MM.1S (cell line): ENCODE results near the gene PHAX.

Experiments
- DNase-seq: peaks from one replicate; pipeline ENCODE4 v3.0.0-alpha.2; 2015
- H2AFZ ChIP-seq: fragments of 300-600 bp; sonication (generic); 2 replicates; pipeline ENCODE4 v1.6.0; 2016; ENCODE audit warnings: antibody characterized with exemption, low read length
- H3F3A ChIP-seq: fragments of 300-600 bp; sonication (generic); 2 replicates; pipeline ENCODE4 v1.6.1; 2016; ENCODE audit warnings: mild to moderate bottlenecking, antibody characterized with exemption, low read length, moderate library complexity, mixed read lengths; ENCODE audit not compliant: insufficient read depth
- H3K27ac ChIP-seq: fragments of 300-600 bp; sonication (generic); 2 replicates; pipeline ENCODE4 v1.5.1; 2016; ENCODE audit warnings: mild to moderate bottlenecking, low read length
- H3K27me3 ChIP-seq: fragments of 300-600 bp; sonication (generic); replicated peaks from 2 replicates; pipeline ENCODE4 v1.6.0; 2016; ENCODE audit warnings: low read length; ENCODE audit not compliant: insufficient read depth
- H3K36me3 ChIP-seq: fragments of 300-600 bp; sonication (generic); replicated peaks from 2 replicates; pipeline ENCODE4 v1.6.1; 2016; ENCODE audit warnings: mild to moderate bottlenecking, low read length, mixed read lengths; ENCODE audit not compliant: insufficient read depth
- H3K4me1 ChIP-seq: fragments of 300-600 bp; sonication (generic); 2 replicates; pipeline ENCODE4 v1.6.1; 2016; ENCODE audit warnings: low read length, mixed read lengths
- H3K4me2 ChIP-seq: fragments of 300-600 bp; sonication (generic); 2 replicates; pipeline ENCODE4 v1.6.0; 2016; ENCODE audit warnings: low read depth, low read length
- H3K4me3 ChIP-seq: fragments of 300-600 bp; sonication (generic); 2 replicates; pipeline ENCODE4 v1.5.1; 2016; ENCODE audit warnings: low read length, mixed read lengths
- H3K79me2 ChIP-seq: fragments of 300-600 bp; sonication (generic); 2 replicates; pipeline ENCODE4 v1.6.1; 2016; ENCODE audit warnings: mixed run types, low read length, mixed read lengths
- H3K9ac ChIP-seq: fragments of 300-600 bp; sonication (generic); 2 replicates; pipeline ENCODE4 v1.6.1; 2016; ENCODE audit warnings: low read length, mixed read lengths
- H3K9me2 ChIP-seq: fragments of 300-600 bp; sonication (generic); replicated peaks from 2 replicates; pipeline ENCODE4 v1.6.1; 2016; ENCODE audit warnings: mild to moderate bottlenecking, low read length, mixed read lengths; ENCODE audit not compliant: insufficient read depth
- H3K9me3 ChIP-seq: fragments of 300-600 bp; sonication (generic); replicated peaks from 2 replicates; pipeline ENCODE4 v1.6.1; 2016; ENCODE audit warnings: mild to moderate bottlenecking, low read length, mixed read lengths; ENCODE audit not compliant: insufficient read depth
- H4K20me1 ChIP-seq: fragments of 300-600 bp; sonication (generic); 2 replicates; pipeline ENCODE4 v1.6.1; 2016; ENCODE audit warnings: mild to moderate bottlenecking, low read length, moderate library complexity, mixed read lengths; ENCODE audit not compliant: insufficient read depth
- CTCF ChIP-seq: fragments of 300-600 bp; sonication (generic); IDR thresholded peaks from 2 replicates; pipeline ENCODE4 v1.5.1; 2016; ENCODE audit warnings: antibody characterized with exemption, low read length, mixed read lengths
- EZH2 ChIP-seq: fragments of 300-600 bp; sonication (generic); optimal IDR thresholded peaks from 2 replicates; pipeline ENCODE3; 2017; ENCODE audit warnings: low read depth, mild to moderate bottlenecking, antibody characterized with exemption, low read length, mixed read lengths
- EZH2phosphoT487 ChIP-seq: fragments of 300-600 bp; sonication (generic); IDR thresholded peaks from 2 replicates; pipeline ENCODE4 v1.6.1; 2018; ENCODE audit warnings: antibody characterized with exemption, low read length

Gene PHAX

GRCh38 chr5:126635585-126635984 is 34.8 kb downstream of the PHAX start:
- Histone ChIP-seq H3K79me2 (no peaks in the 10 kb centered on the region), H3K27ac (no peak overlapping the region), H3K36me3 (no peaks in the 10 kb centered on the region), H2AFZ (no peak overlapping the region), H3K4me2 (no peak overlapping the region), H3K4me1 (no peaks in the 10 kb centered on the region), H3F3A (no peaks in the 10 kb centered on the region), H4K20me1 (no peaks in the 10 kb centered on the region), H3K27me3 (no peaks in the 10 kb centered on the region), H3K4me3 (no peak overlapping the region), H3K9ac (no peak overlapping the region), H3K9me3 (no peaks in the 10 kb centered on the region), H3K9me2 (no peaks in the 10 kb centered on the region)
- TF ChIP-seq CTCF = no peak
- TF ChIP-seq EZH2phosphoT487 = no peak
- DNase-seq = no peak

GRCh38 chr5:126636956-126637355 is 36.2 kb downstream of the PHAX start:
- H3K4me2 ChIP-seq = no peak overlapping the region
- H3K4me3 ChIP-seq = no peak overlapping the region
- TF ChIP-seq CTCF = no peak
- no peak for TF ChIP-seq EZH2phosphoT487
- no peak for TF ChIP-seq EZH2
- DNase-seq = no peak
- H3F3A ChIP-seq = no peaks in the 10 kb centered on the region
- H3K9me2 ChIP-seq = no peaks in the 10 kb centered on the region
- H2AFZ ChIP-seq = no peak overlapping the region
- no peak overlapping the region for H3K9ac ChIP-seq
- H3K79me2 ChIP-seq = no peaks in the 10 kb centered on the region
- no peak overlapping the region for H3K27ac ChIP-seq
- H4K20me1 ChIP-seq = no peaks in the 10 kb centered on the region
- no peaks in the 10 kb centered on the region for H3K4me1 ChIP-seq
- no peaks in the 10 kb centered on the region for H3K36me3 ChIP-seq
- no peaks in the 10 kb centered on the region for H3K9me3 ChIP-seq
- no peaks in the 10 kb centered on the region for H3K27me3 ChIP-seq

- Histone ChIP-seq H3F3A (no peaks in the 10 kb centered on the region), H3K27ac (no peak overlapping the region), H4K20me1 (no peaks in the 10 kb centered on the region), H2AFZ (no peak overlapping the region), H3K36me3 (no peaks in the 10 kb centered on the region), H3K4me1 (no peaks in the 10 kb centered on the region), H3K9me3 (no peaks in the 10 kb centered on the region), H3K4me2 (no peak overlapping the region), H3K9ac (no peak overlapping the region), H3K27me3 (no peaks in the 10 kb centered on the region), H3K4me3 (no peak overlapping the region), H3K9me2 (no peaks in the 10 kb centered on the region), H3K79me2 (no peaks in the 10 kb centered on the region)
- DNase-seq = no peak
- no peak for TF ChIP-seq EZH2phosphoT487
- TF ChIP-seq EZH2 = no peak
- no peak for TF ChIP-seq CTCF
Observed at GRCh38 chr5:126640866-126641265, 40.1 kb downstream of the PHAX start.
